GM18519 (cell line): Measurements from ENCODE around the gene MAFG.
"Not testable (repeated sequence)": the region's sequence is repeated elsewhere in the genome, so short reads cannot be mapped to it uniquely, and the experiment has no call there.

Source experiments
- ATAC-seq: cut with Tn5 transposase; IDR thresholded peaks from one replicate; pipeline ENCODE4 v1.9.1; 2021; ENCODE audit warnings: mild to moderate bottlenecking, moderate library complexity; ENCODE audit not compliant: unreplicated experiment, low FRiP score

The MAFG gene

DNA sequence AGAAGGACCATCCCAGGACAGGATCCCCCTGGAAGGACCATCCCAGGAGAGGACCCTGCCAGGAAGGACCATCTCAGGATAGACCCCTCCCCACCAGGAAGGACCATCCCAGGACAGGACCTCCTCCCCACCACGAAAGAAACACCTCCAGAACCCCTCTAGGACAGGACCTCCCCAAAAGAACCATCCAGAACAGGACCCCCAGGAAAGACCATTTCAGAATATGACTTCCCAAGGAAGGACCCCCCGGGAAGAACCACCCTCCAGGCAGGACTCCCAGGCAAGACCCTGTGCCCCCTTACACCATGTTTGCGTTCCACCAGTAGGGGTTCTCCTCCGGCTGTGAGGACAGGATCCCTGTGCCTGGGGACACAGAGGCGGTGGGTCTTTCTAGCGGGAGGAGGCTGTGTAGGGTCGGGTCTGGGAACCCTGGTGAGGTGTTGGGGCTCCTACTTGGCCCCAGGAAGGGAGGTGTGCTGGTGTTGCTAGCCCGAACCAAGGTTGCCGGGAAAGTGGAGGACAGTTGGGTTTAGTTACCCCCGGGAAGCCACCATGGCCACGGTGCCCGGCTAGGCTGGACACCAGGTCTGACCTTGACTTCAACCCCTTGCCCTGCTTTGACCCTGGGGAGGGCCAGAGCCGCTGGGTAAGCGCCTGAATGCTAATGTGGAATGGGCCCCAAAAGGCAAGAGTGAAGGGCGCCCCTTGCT is 31.3 kb upstream of the MAFG start:
- ATAC-seq = no peak

- ATAC-seq = no peak
Measured at GRCh38 chr17:81957691-81958432, 30.3 kb upstream of the MAFG start.

- ATAC-seq = no peak
Measured at GRCh38 chr17:81956607-81957589, 29.4 kb upstream of the MAFG start.

- no peak for ATAC-seq
Measured at GRCh38 chr17:81955756-81956544, 28.4 kb upstream of the MAFG start.

DNA sequence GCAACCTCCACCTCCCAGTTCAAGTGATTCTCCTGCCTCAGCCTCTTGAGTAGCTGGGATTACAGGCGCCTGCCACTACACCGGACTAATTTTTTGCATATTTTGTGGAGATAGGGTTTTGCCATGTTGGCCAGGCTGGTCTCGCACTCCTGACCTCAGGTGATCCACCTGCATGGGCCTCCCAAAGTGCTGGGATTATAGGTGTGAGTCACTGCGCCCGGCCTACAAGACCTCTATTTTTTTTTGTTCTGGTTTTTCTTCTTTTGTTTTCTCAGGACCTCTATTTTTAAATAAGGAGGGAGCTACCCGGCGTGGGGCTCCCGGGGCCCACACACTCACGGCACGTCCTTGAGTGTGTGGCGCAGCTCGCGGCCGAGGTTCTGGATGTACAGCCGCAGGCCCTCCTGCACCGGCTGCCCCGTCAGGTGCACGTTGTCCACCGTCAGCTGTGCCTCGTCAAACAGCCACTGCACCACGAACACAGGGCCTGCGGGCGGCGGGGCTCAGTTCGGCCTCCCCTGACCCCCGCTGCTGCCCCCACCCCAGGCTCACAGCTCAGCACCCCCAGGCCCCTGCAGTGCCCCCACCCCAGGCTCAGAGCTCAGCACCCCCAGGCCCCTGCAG is 27.6 kb upstream of the MAFG start:
- ATAC-seq = no peak

GRCh38 chr17:81954131-81955057 is 26.9 kb upstream of the MAFG start:
- no peak for ATAC-seq

DNA sequence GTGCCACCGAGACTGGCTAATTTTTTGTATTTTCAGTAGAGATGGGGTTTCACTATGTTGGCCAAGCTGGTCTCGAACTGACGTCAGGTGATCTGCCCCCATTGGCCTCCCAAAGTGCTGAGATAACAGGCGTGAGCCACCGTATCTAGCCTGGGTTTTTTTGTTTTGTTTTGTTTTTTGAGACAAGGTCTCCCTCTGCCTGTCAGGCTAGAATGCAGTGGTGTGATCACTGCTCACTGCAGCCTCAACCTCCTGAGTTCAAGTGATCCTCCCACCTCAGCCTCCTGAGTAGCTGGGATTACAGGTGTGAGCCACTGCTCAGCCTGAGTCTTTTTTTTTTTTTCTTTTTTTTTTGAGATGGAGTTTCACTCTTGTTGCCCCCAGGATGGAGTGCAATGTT is 25.9 kb upstream of the MAFG start:
- not testable (repeated sequence) for ATAC-seq

- no peak for ATAC-seq
Measured at GRCh38 chr17:81952792-81953228, 25.3 kb upstream of the MAFG start.

DNA sequence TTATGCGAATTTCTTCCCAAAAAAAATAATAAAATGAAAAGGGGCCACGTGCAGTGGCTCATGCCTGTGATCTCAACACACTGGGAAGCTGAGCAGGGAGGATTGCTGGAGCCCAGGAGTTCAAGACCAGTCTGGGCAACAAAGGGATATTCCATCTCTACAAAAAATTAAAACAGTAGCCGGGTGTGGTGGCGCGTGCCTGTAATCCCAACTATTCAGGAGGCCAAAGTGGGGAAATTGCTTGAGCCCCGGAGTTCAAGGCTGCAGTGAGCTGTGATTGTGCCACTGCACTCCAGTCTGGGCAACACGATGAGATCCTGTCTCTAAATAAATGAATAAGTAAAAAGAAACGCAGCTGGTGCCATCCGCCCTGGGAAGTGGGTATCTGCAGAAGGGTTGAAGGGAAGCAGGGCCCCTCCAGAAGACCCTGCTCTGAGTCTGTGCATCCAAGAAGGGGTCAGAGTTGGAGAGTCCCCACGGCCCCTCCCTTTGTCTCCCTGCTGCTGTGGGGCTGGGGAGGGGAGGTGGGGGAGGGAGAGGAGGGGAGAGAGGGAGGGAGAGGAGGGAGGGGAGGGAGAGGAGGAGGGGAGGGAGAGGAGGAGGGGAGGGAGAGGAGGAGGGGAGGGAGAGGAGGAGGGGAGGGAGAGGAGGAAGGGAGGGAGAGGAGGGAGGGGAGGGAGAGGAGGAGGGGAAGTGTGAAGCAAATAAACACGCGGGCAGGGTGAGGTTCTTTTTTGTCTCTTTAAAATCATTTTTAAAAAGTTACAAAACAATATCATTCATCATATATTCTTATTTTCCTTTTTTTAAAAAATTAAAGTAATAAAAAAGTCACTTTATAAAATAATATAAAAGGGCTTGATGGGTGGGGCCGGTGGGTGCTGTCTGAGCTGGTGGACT is 24.5 kb upstream of the MAFG start:
- ATAC-seq = no peak

- no peak for ATAC-seq
Measured at GRCh38 chr17:81950501-81950900, 23.0 kb upstream of the MAFG start.

- no peak for ATAC-seq
Measured at GRCh38 chr17:81948635-81949378, 21.3 kb upstream of the MAFG start.

GRCh38 chr17:81947189-81947588 is 19.7 kb upstream of the MAFG start, which contains the start of gene MYADML2:
TSS of gene MYADML2 (minus strand) at chr17:81947233. CDS start at chr17:81941741, 5,492 bp downstream.
- no peak for ATAC-seq

DNA sequence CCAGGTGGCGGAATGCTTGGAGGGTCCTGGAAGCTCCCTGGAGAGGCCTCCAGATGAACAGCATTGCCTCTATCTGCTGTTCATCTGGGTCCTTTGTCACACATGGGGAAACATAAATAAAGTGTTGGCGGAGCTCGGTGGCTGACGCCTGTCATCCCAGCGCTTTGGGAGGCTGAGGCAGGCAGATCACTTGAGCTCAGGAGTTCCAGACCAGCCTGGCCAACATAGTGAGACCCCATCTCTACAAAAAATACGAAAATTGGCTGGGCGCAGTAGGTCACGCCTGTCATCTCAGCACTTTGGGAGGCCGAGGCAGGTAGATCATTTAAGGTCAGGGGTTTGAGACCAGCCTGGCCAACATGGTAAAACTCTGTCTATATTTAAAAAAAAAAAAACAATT is 17.3 kb upstream of the MAFG start:
- no peak for ATAC-seq

GRCh38 chr17:81942167-81942553 is 14.6 kb upstream of the MAFG start:
- no peak for ATAC-seq

DNA sequence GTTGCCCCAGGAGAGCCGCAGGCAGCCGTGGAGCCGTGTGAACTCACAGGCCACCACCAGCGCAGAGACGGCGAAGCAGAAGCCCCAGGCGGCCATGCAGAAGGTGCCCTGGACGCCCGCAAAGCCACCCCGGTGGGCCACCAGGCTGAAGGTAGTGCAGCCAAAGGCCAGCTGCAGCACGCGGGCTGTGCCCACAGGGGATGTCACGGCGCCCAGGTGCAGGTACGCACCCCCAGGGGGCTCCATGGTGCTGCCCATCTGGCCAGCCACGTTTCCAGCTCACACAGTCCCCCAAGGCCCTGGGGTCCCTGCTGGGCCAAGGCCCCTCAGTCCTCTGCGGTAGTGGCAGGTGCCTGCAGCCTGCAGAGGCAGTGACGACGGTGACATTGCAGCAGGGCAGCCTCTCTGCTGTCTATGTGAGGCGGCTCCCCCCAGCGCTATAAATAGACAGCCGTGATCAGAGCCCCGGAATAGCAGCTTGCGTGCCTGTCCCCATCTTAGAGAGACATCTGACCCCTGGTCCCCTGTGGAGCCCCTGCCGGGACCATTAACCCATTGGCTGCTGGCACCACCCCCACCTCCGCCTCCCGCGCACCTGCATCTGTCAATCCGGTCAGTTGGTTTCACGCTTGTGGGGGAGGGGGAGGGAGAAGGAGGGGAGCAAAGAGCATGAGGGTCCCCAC is 14.1 kb upstream of the MAFG start:
- ATAC-seq = no peak
